ENCODE data around the gene PHF5A. TPM values are rescaled to one million over a fixed set of nuclear protein-coding genes. Genes with fewer than 3 reads are reported as not detected.

Gene PHF5A
- total RNA-seq: 38.0 to 47.8 TPM (median 44.2 TPM) in 3 replicates

- peak within 1 kb of the TSS; percentile 99 for H3K27ac Mint-ChIP-seq
- TF ChIP-seq CTCF (IDR thresholded peaks at IDR 0.05; ENCODE audit: unreplicated experiment): no peak
- no peaks in the 10 kb centered on the region for H3K9me3 Mint-ChIP-seq
- no peaks in the 10 kb centered on the region for H3K27me3 Mint-ChIP-seq (ENCODE audit: low read depth)
- peaks cover 18% of the 10 kb centered on the region for H3K36me3 Mint-ChIP-seq
- H3K4me1 Mint-ChIP-seq: peaks cover 23% of the 10 kb centered on the region
- peak; percentile 96 to 98 for DNase-seq (ENCODE audit: low spot score in 2 of 2, unreplicated experiment in 2 of 2)
- H3K4me3 Mint-ChIP-seq: peak within 1 kb of the TSS; percentile 84
Observed at GRCh38 chr22:41468381-41469217, at the start of gene PHF5A, which contains the start of gene ACO2. TSS of gene PHF5A (minus strand) at chr22:41468692. CDS start at chr22:41468653, 39 bp downstream. TSS of gene ACO2 (plus strand) at chr22:41469117. CDS start at chr22:41469147, 30 bp downstream.

- Mint-ChIP-seq H3K27ac (no peak overlapping the region), H3K9me3 (no peaks in the 10 kb centered on the region), H3K36me3 (peaks cover 11% of the 10 kb centered on the region), H3K27me3 (ENCODE audit: low read depth) (no peaks in the 10 kb centered on the region), H3K4me3 (no peak overlapping the region), H3K4me1 (peaks cover 8% of the 10 kb centered on the region)
- TF ChIP-seq CTCF (IDR thresholded peaks at IDR 0.05; ENCODE audit: unreplicated experiment): peak; percentile 46
- DNase-seq (ENCODE audit: low spot score in 2 of 2, unreplicated experiment in 2 of 2): no peak
Observed at GRCh38 chr22:41518048-41518347, 49.5 kb upstream of the PHF5A start.

- no peaks in the 10 kb centered on the region for H3K9me3 Mint-ChIP-seq
- H3K4me1 Mint-ChIP-seq: peaks cover 14% of the 10 kb centered on the region
- TF ChIP-seq CTCF (IDR thresholded peaks at IDR 0.05; ENCODE audit: unreplicated experiment): peak; percentile 89
- H3K27me3 Mint-ChIP-seq (ENCODE audit: low read depth): no peaks in the 10 kb centered on the region
- DNase-seq (ENCODE audit: low spot score in 2 of 2, unreplicated experiment in 2 of 2): peak in 1 of 2 experiments; percentile 82
- H3K27ac Mint-ChIP-seq: no peak overlapping the region
- peaks cover 11% of the 10 kb centered on the region for H3K36me3 Mint-ChIP-seq
- H3K4me3 Mint-ChIP-seq: no peak overlapping the region
Observed at GRCh38 chr22:41517172-41518047, 48.9 kb upstream of the PHF5A start.

- Mint-ChIP-seq H3K9me3 (no peaks in the 10 kb centered on the region), H3K4me3 (no peak overlapping the region), H3K4me1 (peaks cover 14% of the 10 kb centered on the region), H3K27ac (no peak overlapping the region), H3K27me3 (ENCODE audit: low read depth) (no peaks in the 10 kb centered on the region), H3K36me3 (peaks cover 13% of the 10 kb centered on the region)
- no peak for TF ChIP-seq CTCF (IDR thresholded peaks at IDR 0.05; ENCODE audit: unreplicated experiment)
- no peak for DNase-seq (ENCODE audit: low spot score in 2 of 2, unreplicated experiment in 2 of 2)
Observed at GRCh38 chr22:41516462-41516861, 48.0 kb upstream of the PHF5A start.

GRCh38 chr22:41513391-41513790 lies 44.9 kb upstream of the PHF5A start:
- Mint-ChIP-seq H3K27ac (peak overlapping the region; percentile 93), H3K27me3 (ENCODE audit: low read depth) (no peaks in the 10 kb centered on the region), H3K36me3 (peaks cover 19% of the 10 kb centered on the region), H3K9me3 (no peaks in the 10 kb centered on the region), H3K4me1 (peaks cover 14% of the 10 kb centered on the region), H3K4me3 (peak overlapping the region; percentile 5)
- TF ChIP-seq CTCF (IDR thresholded peaks at IDR 0.05; ENCODE audit: unreplicated experiment): no peak
- DNase-seq (ENCODE audit: low spot score in 2 of 2, unreplicated experiment in 2 of 2): no peak

Data from mesothelial cell of epicardium (in vitro differentiated cells).